ENCODE measurements around the gene DHODH. TPM values are rescaled to one million over a fixed set of nuclear protein-coding genes. Genes with fewer than 3 reads are reported as not detected.
A peak's percentile ranks its signal among the peaks of the same experiment; 100 is the strongest.
"Not testable (repeated sequence)": the region's sequence is repeated elsewhere in the genome, so short reads cannot be mapped to it uniquely, and the experiment has no call there.

The DHODH gene
- total RNA-seq, 1 donor from 2014 or later: 7.9 TPM

DNA sequence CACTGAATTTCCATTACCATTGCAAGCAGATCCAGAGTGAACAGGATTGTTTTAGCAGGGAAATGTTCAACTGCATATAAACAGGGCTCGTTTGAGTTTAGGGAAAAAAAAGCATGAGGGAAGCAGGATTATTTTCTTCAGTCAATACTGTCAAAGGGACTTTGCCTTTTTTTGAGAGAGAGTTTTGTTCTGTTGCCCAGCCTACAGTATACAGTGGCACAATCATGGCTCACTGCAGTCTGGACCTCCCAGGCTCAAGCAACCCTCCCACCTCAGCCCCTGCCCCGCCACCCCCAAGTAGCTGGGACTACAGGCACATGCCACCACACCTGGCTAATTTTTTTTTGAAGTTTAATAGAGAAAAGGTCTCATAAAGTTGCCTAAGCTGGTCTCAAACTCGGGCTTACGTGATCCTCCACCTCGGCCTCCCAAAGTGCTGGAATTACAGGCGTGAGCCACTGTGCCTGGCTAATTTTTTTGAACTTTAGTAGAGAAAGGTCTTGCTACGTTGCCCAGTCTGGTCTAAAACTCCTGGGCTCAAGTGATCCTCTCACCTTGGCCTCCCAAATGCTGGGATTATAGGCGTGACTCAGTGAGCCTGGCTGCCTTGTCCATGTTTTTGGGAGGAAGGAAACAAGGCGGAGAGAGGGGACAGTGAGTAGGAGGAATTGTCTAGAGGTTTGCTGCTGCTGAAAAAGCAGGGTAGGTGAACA, 23.1 kb upstream of the DHODH start:
- no peaks in the 10 kb centered on the region for H3K36me3 ChIP-seq (ENCODE audit: control insufficient read depth, insufficient read depth, low read length)
- DNase-seq (ENCODE audit: low read depth): no peak
- no peak overlapping the region for H3K4me3 ChIP-seq (ENCODE audit: low read depth, low read length)
- no peaks in the 10 kb centered on the region for H3K27me3 ChIP-seq (ENCODE audit: control insufficient read depth, insufficient read depth, low read length)
- TF ChIP-seq, protein P1, sequence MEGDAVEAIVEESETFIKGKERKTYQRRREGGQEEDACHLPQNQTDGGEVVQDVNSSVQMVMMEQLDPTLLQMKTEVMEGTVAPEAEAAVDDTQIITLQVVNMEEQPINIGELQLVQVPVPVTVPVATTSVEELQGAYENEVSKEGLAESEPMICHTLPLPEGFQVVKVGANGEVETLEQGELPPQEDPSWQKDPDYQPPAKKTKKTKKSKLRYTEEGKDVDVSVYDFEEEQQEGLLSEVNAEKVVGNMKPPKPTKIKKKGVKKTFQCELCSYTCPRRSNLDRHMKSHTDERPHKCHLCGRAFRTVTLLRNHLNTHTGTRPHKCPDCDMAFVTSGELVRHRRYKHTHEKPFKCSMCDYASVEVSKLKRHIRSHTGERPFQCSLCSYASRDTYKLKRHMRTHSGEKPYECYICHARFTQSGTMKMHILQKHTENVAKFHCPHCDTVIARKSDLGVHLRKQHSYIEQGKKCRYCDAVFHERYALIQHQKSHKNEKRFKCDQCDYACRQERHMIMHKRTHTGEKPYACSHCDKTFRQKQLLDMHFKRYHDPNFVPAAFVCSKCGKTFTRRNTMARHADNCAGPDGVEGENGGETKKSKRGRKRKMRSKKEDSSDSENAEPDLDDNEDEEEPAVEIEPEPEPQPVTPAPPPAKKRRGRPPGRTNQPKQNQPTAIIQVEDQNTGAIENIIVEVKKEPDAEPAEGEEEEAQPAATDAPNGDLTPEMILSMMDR (IDR thresholded peaks at IDR 0.05; ENCODE audit: insufficient read depth, low read length, poor library complexity, severe bottlenecking): no peak

DNA sequence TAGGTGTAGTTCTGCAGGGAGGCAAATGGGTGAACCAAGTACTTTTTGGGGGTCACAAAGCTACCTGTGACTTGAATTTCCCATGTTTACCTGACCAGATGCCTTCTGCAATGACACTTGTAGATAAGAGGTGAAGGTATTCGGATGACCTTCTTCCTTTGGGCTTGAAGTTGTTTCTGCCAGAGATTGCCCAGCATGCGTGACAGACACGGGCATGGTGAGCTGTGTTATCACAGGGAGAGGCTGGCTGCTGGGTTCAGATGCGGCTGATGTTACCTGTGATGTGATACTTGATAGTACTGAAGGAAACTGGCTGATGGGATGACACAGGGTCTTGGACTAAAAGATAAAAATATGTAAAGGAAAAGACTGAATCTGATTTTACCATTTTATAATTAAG, 22.4 kb upstream of the DHODH start:
- TF ChIP-seq, protein P1 (IDR thresholded peaks at IDR 0.05; ENCODE audit: insufficient read depth, low read length, poor library complexity, severe bottlenecking): no peak
- Histone ChIP-seq H3K36me3 (ENCODE audit: control insufficient read depth, insufficient read depth, low read length) (no peaks in the 10 kb centered on the region), H3K4me3 (ENCODE audit: low read depth, low read length) (no peak overlapping the region), H3K27me3 (ENCODE audit: control insufficient read depth, insufficient read depth, low read length) (no peaks in the 10 kb centered on the region)
- DNase-seq (ENCODE audit: low read depth): no peak

DNA sequence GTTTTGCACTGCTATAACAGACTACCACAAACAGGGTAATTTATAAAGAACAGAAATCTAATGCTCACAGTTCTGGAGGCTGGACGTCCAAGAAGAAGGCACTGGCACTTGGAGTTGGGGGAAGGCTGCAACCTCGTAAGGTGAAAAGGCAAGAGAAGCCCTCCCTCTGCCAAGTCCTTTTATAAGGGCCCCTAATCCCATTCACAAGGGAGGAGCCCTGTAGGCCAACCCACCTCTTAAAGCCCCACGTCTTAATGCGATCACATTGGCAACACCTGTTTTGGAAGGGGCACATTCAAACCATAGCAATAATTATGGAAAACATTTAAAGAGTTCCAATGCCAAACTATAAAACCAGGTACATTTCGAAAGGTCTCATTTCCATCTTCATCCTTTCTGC, 13.5 kb upstream of the DHODH start:
- no peaks in the 10 kb centered on the region for H3K27me3 ChIP-seq (ENCODE audit: control insufficient read depth, insufficient read depth, low read length)
- TF ChIP-seq, protein P1 (IDR thresholded peaks at IDR 0.05; ENCODE audit: insufficient read depth, low read length, poor library complexity, severe bottlenecking): no peak
- no peak for DNase-seq (ENCODE audit: low read depth)
- no peaks in the 10 kb centered on the region for H3K36me3 ChIP-seq (ENCODE audit: control insufficient read depth, insufficient read depth, low read length)
- no peak overlapping the region for H3K4me3 ChIP-seq (ENCODE audit: low read depth, low read length)

DNA sequence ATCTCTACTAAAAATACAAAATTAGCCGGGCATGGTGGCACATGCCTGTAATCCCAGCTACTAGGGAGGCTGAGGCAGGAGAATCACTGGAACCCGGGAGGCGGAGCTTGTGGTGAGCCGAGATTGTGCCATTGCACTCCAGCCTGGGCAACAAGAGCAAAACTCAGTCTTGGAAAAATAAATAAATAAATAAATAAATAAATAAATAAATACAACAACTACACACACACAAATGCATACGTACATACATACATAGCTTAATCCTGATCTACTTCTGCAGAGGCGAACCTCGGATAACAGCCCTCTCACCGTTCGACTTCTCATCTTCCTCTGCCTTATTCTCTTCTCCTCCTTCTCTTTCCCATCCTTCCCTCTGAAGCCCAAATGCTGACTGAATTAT, 11.0 kb upstream of the DHODH start:
- not testable (repeated sequence) for DNase-seq (ENCODE audit: low read depth); H3K27me3 ChIP-seq (ENCODE audit: control insufficient read depth, insufficient read depth, low read length); H3K4me3 ChIP-seq (ENCODE audit: low read depth, low read length); H3K36me3 ChIP-seq (ENCODE audit: control insufficient read depth, insufficient read depth, low read length)

DNA sequence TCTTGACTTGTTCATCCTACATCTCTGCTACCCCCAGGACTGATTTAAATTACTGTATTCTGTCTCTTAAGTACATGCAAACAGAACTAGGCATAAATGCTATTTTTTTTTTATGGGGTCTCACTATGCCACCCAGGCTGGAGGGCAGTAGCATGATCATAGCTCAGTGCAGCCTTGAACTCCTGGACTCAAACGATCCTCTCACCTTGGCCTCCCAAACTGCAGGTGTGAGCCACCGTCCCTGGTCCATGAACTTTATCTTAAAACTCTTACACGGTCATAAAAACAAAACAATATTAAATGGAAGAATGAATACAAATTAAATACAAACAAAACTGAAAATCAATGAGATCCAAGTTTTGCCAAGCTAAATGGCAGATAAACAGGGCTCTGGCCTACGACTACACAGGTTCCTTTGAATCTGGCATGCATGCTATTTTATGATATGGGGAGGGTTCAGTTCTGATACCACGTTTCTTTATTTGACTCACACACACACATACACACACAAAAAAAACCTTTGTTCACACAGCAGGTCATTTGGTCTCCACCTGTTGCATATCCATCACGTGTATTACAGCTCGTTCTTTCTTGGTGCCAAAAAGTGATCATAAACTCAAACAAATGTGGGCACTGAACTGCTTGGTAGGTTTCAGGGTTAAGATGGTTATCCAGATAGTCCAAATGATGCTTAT, 7.2 kb upstream of the DHODH start:
- Histone ChIP-seq H3K27me3 (ENCODE audit: control insufficient read depth, insufficient read depth, low read length) (no peaks in the 10 kb centered on the region), H3K36me3 (ENCODE audit: control insufficient read depth, insufficient read depth, low read length) (no peaks in the 10 kb centered on the region), H3K4me3 (ENCODE audit: low read depth, low read length) (no peak overlapping the region)
- no peak for DNase-seq (ENCODE audit: low read depth)
- TF ChIP-seq, protein P1 (IDR thresholded peaks at IDR 0.05; ENCODE audit: insufficient read depth, low read length, poor library complexity, severe bottlenecking): no peak

DNA sequence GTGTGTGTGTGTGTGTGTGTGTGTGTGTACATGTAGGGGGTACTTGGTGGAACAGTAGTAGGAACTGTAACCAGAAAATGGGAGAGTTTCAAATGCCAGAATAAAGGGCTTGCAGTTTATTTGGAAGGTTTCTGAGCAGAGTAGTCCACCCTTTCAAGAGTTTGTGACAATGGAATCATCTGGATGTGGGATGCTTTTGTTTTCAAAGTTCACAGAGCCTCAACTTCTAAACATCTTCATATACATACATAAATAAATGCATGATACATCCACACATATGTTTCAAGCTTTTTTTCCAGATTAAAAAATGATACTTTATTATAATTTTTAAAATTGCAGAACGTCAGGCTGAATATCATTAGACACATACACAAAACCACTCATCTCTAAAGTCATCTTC, 5.9 kb upstream of the DHODH start:
- DNase-seq (ENCODE audit: low read depth): no peak
- TF ChIP-seq, protein P1 (IDR thresholded peaks at IDR 0.05; ENCODE audit: insufficient read depth, low read length, poor library complexity, severe bottlenecking): no peak
- Histone ChIP-seq H3K27me3 (ENCODE audit: control insufficient read depth, insufficient read depth, low read length) (no peaks in the 10 kb centered on the region), H3K4me3 (ENCODE audit: low read depth, low read length) (no peak overlapping the region), H3K36me3 (ENCODE audit: control insufficient read depth, insufficient read depth, low read length) (no peaks in the 10 kb centered on the region)

DNA sequence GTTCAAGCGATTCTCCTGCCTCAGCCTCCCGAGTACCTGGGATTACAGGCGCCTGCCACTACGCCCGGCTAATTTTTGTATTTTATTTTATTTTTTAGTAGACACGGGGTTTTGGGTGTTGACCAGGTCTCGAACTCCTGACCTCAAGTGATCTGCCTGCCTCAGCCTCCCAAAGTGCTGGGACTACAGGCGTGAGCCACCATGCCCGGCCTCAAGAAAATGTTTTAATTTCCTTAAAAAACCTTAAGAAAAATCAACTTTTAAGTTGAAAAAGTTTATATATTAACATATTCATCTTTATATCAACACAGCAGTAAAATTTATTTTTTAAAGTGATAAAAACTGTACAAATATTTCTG, 500 bp upstream of the DHODH start:
- H3K36me3 ChIP-seq (ENCODE audit: control insufficient read depth, insufficient read depth, low read length); H3K27me3 ChIP-seq (ENCODE audit: control insufficient read depth, insufficient read depth, low read length); DNase-seq (ENCODE audit: low read depth): not testable (repeated sequence)
- peak overlapping the region; percentile 25 for H3K4me3 ChIP-seq (ENCODE audit: low read depth, low read length)
